IMR-90 (cell line): ENCODE data around the gene SGCA. TPM values are rescaled to one million over a fixed set of nuclear protein-coding genes. Genes with fewer than 3 reads are reported as not detected.

ENCODE experiments used
- ATAC-seq: fragments of 200-7000 bp; cut with Tn5 transposase; 2 replicates; pipeline ENCODE4 v1.9.1; 2020; ENCODE audit warnings: low read depth, mild to moderate bottlenecking, moderate library complexity
- BruUV-seq: library from RNA; stranded (reverse); fragments of 400-500 nt; replicated peaks from 2 replicates; lab custom pipeline; 2021; lab: Mats Ljungman, UMichigan
- CTCF ChIA-PET: fragments of 300-600 bp; formaldehyde crosslinking; extraction: SDS; loops from one replicate; lab custom pipeline; 2021; ENCODE audit warnings: antibody characterized with exemption; lab: Yijun Ruan, JAX
- POLR2A ChIA-PET: fragments of 300-600 bp; sonication (Branson Sonifier 250); formaldehyde crosslinking; loops from one replicate; lab custom pipeline; 2022; ENCODE audit warnings: antibody characterized with exemption; ENCODE audit not compliant: unreplicated experiment; lab: Charles Lee
- DNase-seq: peaks from one replicate; pipeline ENCODE4 v3.0.0; 2013
- H2AFZ ChIP-seq: replicated peaks from 2 replicates; pipeline ENCODE3; 2013; ENCODE audit warnings: low read length, mild to moderate bottlenecking; ENCODE audit not compliant: poor library complexity
- H2AK5ac ChIP-seq: 2 replicates; pipeline ENCODE4 v1.6.1; 2013; ENCODE audit warnings: low read depth, low read length, inconsistent platforms
- H2AK9ac ChIP-seq: replicated peaks from 2 replicates; pipeline ENCODE3; 2013; ENCODE audit warnings: mild to moderate bottlenecking, low read depth, low read length, moderate library complexity; ENCODE audit not compliant: poor library complexity
- H2BK120ac ChIP-seq: 2 replicates; pipeline ENCODE4 v1.6.1; 2013; ENCODE audit warnings: low read depth, low read length, inconsistent platforms
- H2BK15ac ChIP-seq: 3 replicates; pipeline ENCODE4 v1.6.1; 2013; ENCODE audit warnings: low read depth, low read length, inconsistent platforms
- H2BK20ac ChIP-seq: 2 replicates; pipeline ENCODE4 v1.6.1; 2013; ENCODE audit warnings: low read depth, mild to moderate bottlenecking, inconsistent platforms, low read length, moderate library complexity
- H2BK5ac ChIP-seq: 2 replicates; pipeline ENCODE4 v1.6.1; 2013; ENCODE audit warnings: mild to moderate bottlenecking, low read depth, low read length, inconsistent platforms; ENCODE audit not compliant: poor library complexity, severe bottlenecking
- H3K14ac ChIP-seq: replicated peaks from 2 replicates; pipeline ENCODE4 v1.6.1; 2013; ENCODE audit warnings: low read depth, low read length, inconsistent platforms
- H3K18ac ChIP-seq: 2 replicates; pipeline ENCODE4 v1.6.1; 2013; ENCODE audit warnings: low read depth, low read length, control low read depth
- H3K23ac ChIP-seq: 2 replicates; pipeline ENCODE4 v1.6.1; 2013; ENCODE audit warnings: low read depth, low read length, inconsistent platforms
- H3K27ac ChIP-seq: 2 replicates; pipeline ENCODE4 v1.5.1; 2013; ENCODE audit warnings: mild to moderate bottlenecking, control low read depth, low read length; ENCODE audit not compliant: insufficient read depth
- H3K27me3 ChIP-seq: 2 replicates; pipeline ENCODE4 v1.6.1; 2013; ENCODE audit warnings: low read length; ENCODE audit not compliant: control insufficient read depth, insufficient read depth
- H3K36me3 ChIP-seq: 2 replicates; pipeline ENCODE4 v1.6.1; 2013; ENCODE audit warnings: low read length, mixed read lengths; ENCODE audit not compliant: control insufficient read depth, insufficient read depth
- H3K4ac ChIP-seq: 2 replicates; pipeline ENCODE4 v1.6.1; 2013; ENCODE audit warnings: low read depth, low read length, inconsistent platforms
- H3K4me1 ChIP-seq: 2 replicates; pipeline ENCODE4 v1.6.1; 2013; ENCODE audit warnings: low read length, mixed read lengths; ENCODE audit not compliant: control insufficient read depth, insufficient read depth
- H3K4me2 ChIP-seq: 2 replicates; pipeline ENCODE4 v1.6.1; 2013; ENCODE audit warnings: low read depth, mild to moderate bottlenecking, control low read depth, low read length, moderate library complexity
- H3K4me3 ChIP-seq: 2 replicates; pipeline ENCODE4 v1.5.1; 2013; ENCODE audit warnings: low read depth, mild to moderate bottlenecking, control low read depth, low read length, moderate library complexity; ENCODE audit not compliant: insufficient read depth
- H3K56ac ChIP-seq: 2 replicates; pipeline ENCODE4 v1.6.1; 2013; ENCODE audit warnings: low read length, inconsistent platforms; ENCODE audit not compliant: insufficient read depth; ENCODE audit errors: extremely low read depth
- H3K79me1 ChIP-seq, 2 experiments: 2 replicates each; pipeline ENCODE4 v1.6.1; 2013; ENCODE audit warnings: low read length in 2 of 2, inconsistent platforms in 1 of 2, low read depth in 1 of 2
- H3K9ac ChIP-seq: 2 replicates; pipeline ENCODE4 v1.6.1; 2013; ENCODE audit warnings: low read depth, low read length, control low read depth
- H3K9me1 ChIP-seq: 2 replicates; pipeline ENCODE4 v1.6.1; 2013; ENCODE audit warnings: low read length, inconsistent platforms; ENCODE audit not compliant: insufficient read depth
- H3K9me3 ChIP-seq: 2 replicates; pipeline ENCODE4 v1.6.1; 2013; ENCODE audit warnings: low read length; ENCODE audit not compliant: control insufficient read depth, insufficient read depth
- H4K20me1 ChIP-seq: 2 replicates; pipeline ENCODE4 v1.6.1; 2013; ENCODE audit warnings: low read length, inconsistent platforms; ENCODE audit not compliant: insufficient read depth
- H4K5ac ChIP-seq: 2 replicates; pipeline ENCODE4 v1.6.1; 2013; ENCODE audit warnings: mild to moderate bottlenecking, low read depth, low read length, control low read depth
- H4K8ac ChIP-seq, 2 experiments: 2 replicates each; pipeline ENCODE4 v1.6.1; 2013; ENCODE audit warnings: low read depth in 2 of 2, low read length in 2 of 2, control low read depth in 1 of 2, inconsistent platforms in 1 of 2
- H4K91ac ChIP-seq: 2 replicates; pipeline ENCODE4 v1.6.1; 2013; ENCODE audit warnings: low read depth, low read length, inconsistent platforms; ENCODE audit not compliant: insufficient read depth
- CEBPB ChIP-seq: IDR thresholded peaks from 2 replicates; pipeline ENCODE4 v1.6.1; 2012; ENCODE audit warnings: low read depth, low read length, improper control_type of control experiment
- CHD1 ChIP-seq: IDR thresholded peaks from 2 replicates; pipeline ENCODE4 v1.6.1; 2012; ENCODE audit warnings: low read depth, low read length, improper control_type of control experiment
- CTCF ChIP-seq: conservative IDR thresholded peaks from 2 replicates; pipeline ENCODE4 v1.5.1; 2012; ENCODE audit warnings: mild to moderate bottlenecking, low read depth, low read length, improper control_type of control experiment
- FOS ChIP-seq: fragments of 150-350 bp; IDR thresholded peaks from 2 replicates; pipeline ENCODE4 v1.6.1; 2016; ENCODE audit warnings: low read depth, low read length
- MAFK ChIP-seq: IDR thresholded peaks from 2 replicates; pipeline ENCODE4 v1.6.1; 2012; ENCODE audit warnings: low read depth, low read length, improper control_type of control experiment
- MAZ ChIP-seq: IDR thresholded peaks from 2 replicates; pipeline ENCODE4 v1.6.1; 2012; ENCODE audit warnings: low read depth, mild to moderate bottlenecking, low read length, improper control_type of control experiment, moderate library complexity, borderline replicate concordance
- MXI1 ChIP-seq: IDR thresholded peaks from 2 replicates; pipeline ENCODE4 v1.6.1; 2012; ENCODE audit warnings: low read depth, mild to moderate bottlenecking, low read length, moderate library complexity, borderline replicate concordance
- NFE2L2 ChIP-seq: fragments of 150-350 bp; IDR thresholded peaks from 2 replicates; pipeline ENCODE4 v1.6.1; 2016; ENCODE audit warnings: low read depth, mild to moderate bottlenecking, low read length
- POLR2A ChIP-seq: IDR thresholded peaks from 2 replicates; pipeline ENCODE4 v1.6.1; 2012; ENCODE audit warnings: mild to moderate bottlenecking, low read depth, low read length
- RAD21 ChIP-seq: IDR thresholded peaks from 2 replicates; pipeline ENCODE4 v1.6.1; 2012; ENCODE audit warnings: low read length, improper control_type of control experiment
- RFX5 ChIP-seq: IDR thresholded peaks from 2 replicates; pipeline ENCODE4 v1.8.0; 2012; ENCODE audit warnings: low read depth, mild to moderate bottlenecking, low read length, moderate library complexity
- USF2 ChIP-seq: fragments of 150-350 bp; IDR thresholded peaks from 2 replicates; pipeline ENCODE4 v1.6.1; 2017; ENCODE audit warnings: mild to moderate bottlenecking, antibody characterized with exemption, low read length, low read depth
- WGBS, 2 experiments: methylation state at CpG; one replicate each; pipeline versions ENCODE4 v1.1.5 to v1.1.7; 2013; ENCODE audit warnings: missing lambda C conversion rate in 2 of 2; ENCODE audit not compliant: insufficient read length in 1 of 2; ENCODE audit errors: extremely low coverage in 2 of 2; 5-methylcytosine and 5-hydroxymethylcytosine counted together
- dilution Hi-C: fragments of 300-500 bp; cut with HindIII; formaldehyde crosslinking; loops from one replicate; pipeline ENCODE4 v1.14.3; 2018; ENCODE audit warnings: low sequenced_read_pairs; ENCODE audit not compliant: unreplicated experiment
- in situ Hi-C: fragments of 300-500 bp; cut with MboI; formaldehyde crosslinking; loops from 3 replicates; pipeline ENCODE4 v1.14.3; 2019; ENCODE audit warnings: low sequenced_read_pairs, inconsistent platforms, mixed read lengths
- intact Hi-C: fragments of 100-400 bp; cut with micrococcal nuclease; formaldehyde crosslinking; loops from 2 replicates; pipeline ENCODE4 v1.10.0; 2022
- polyA plus RNA-seq, 3 experiments: library from polyadenylated mRNA; depleted of rRNA; stranded (reverse); fragments of >200 nt; gene quantifications; 2 replicates each; pipeline ENCODE4 v1.2.3, GENCODE V29; 2012; ENCODE audit warnings: low replicate concordance in 1 of 3
- total RNA-seq: library from RNA; depleted of rRNA; stranded (reverse); fragments of >200 nt; gene quantifications from 2 replicates; pipeline ENCODE4 v1.2.3, GENCODE V29; 2012

The SGCA gene
- total and polyA plus RNA-seq, 2 of the 4 experiments (the other 2 are of a cell fraction) = 0.19 TPM; not detected in 1

- no peaks in the 10 kb centered on the region for H3K9me3 ChIP-seq
- no TSS peak for BruUV-seq
- H2BK15ac ChIP-seq = peak overlapping the region; percentile 79; the same call in 1 of the 3 replicates
- peak overlapping the region; percentile 80 for H4K91ac ChIP-seq
- peak overlapping the region; percentile 61 for H3K4me3 ChIP-seq
- peak overlapping the region; percentile 69 for H3K9ac ChIP-seq
- H3K56ac ChIP-seq = peak overlapping the region; percentile 39
- peaks cover 0 to 5% of the 10 kb centered on the region in 2 experiments; a peak in 1 of 4 replicates for H3K79me1 ChIP-seq
- ChIA-PET CTCF (interaction anchor here (0.9 to 2.2 kb wide), 15 partner anchors 8 to 133 kb away, joined by 3 to 12 read pairs (median 4); no protein-coding TSS in a partner anchor), POLR2A (interaction anchor here (0.5 to 1.4 kb wide), 3 partner anchors 43 to 132 kb away, joined by 3 to 4 read pairs (median 3); no protein-coding TSS in a partner anchor)
- H2AK9ac ChIP-seq = peak overlapping the region; percentile 70
- peak overlapping the region; percentile 90 for H2BK120ac ChIP-seq
- H2BK20ac ChIP-seq = peak overlapping the region; percentile 90; the same call in 1 of the 2 replicates
- H3K9me1 ChIP-seq = no peaks in the 10 kb centered on the region
- H3K27me3 ChIP-seq = no peaks in the 10 kb centered on the region
- H2AFZ ChIP-seq = peak overlapping the region; percentile 100
- H3K4ac ChIP-seq = peak overlapping the region; percentile 86
- 0% methylated on average over 20 of the region's 53 CpGs; no CpG with 5 or more reads in 1 of the 2 experiments for WGBS, 2 experiments
- H3K36me3 ChIP-seq = no peaks in the 10 kb centered on the region
- peak overlapping the region; percentile 46 for H3K27ac ChIP-seq
- peak overlapping the region; percentile 91 for H3K14ac ChIP-seq
- peak overlapping the region; percentile 47 for H3K18ac ChIP-seq
- peak overlapping the region; percentile 34 to 91 for H4K8ac ChIP-seq
- H2AK5ac ChIP-seq = peak overlapping the region; percentile 40
- intact Hi-C loops (loop anchor here (1.0 kb wide), 3 partner anchors 21 to 66 kb away; partner anchors contain the start of gene PDK2), in situ Hi-C loops (no loop called here), dilution Hi-C loops (no loop called here)
- H2BK5ac ChIP-seq = peak overlapping the region; percentile 52
- H3K23ac ChIP-seq = peak overlapping the region; percentile 92
- DNase-seq = peak; percentile 90
- peak overlapping the region; percentile 89 for H3K4me2 ChIP-seq
- peak overlapping the region; percentile 53 for H4K5ac ChIP-seq
- H4K20me1 ChIP-seq = no peaks in the 10 kb centered on the region
- ATAC-seq = peak; percentile 96
- H3K4me1 ChIP-seq = peaks cover 5% of the 10 kb centered on the region; the same call in 1 of the 2 replicates
- TF ChIP-seq MAFK (no peak), CHD1 (no peak), CEBPB (no peak), NFE2L2 (no peak), CTCF (peak; percentile 97), USF2 (0 out of 2 replicates have a peak, but pooled peaks have one; percentile 4), MXI1 (0 out of 2 replicates have a peak, but pooled peaks have one; percentile 6), POLR2A (peak; percentile 58), FOS (no peak), RFX5 (no peak), RAD21 (peak; percentile 72), MAZ (peak; percentile 75; the same call in 1 of the 2 replicates)
These were observed 4.5 kb upstream of the SGCA start for GRCh38 chr17:50161023-50161910.
